CD4-positive, alpha-beta T cell treated with Interleukin-15 for 1 hour (primary cell): ENCODE measurements around the gene RIC3.

ENCODE experiments used
- DNase-seq: peaks from one replicate; pipeline ENCODE4 v3.0.0-alpha.2; 2020

Gene RIC3

GRCh38 chr11:8102296-8102915 is 66.4 kb downstream of the RIC3 start:
- no peak for DNase-seq

- no peak for DNase-seq
Measured at GRCh38 chr11:8101421-8101820, 67.4 kb downstream of the RIC3 start.

GRCh38 chr11:8100605-8101004 is 68.2 kb downstream of the RIC3 start:
- no peak for DNase-seq

GRCh38 chr11:8100158-8100557 is 68.7 kb downstream of the RIC3 start:
- DNase-seq = no peak

GRCh38 chr11:8099291-8099899 is 69.4 kb downstream of the RIC3 start:
- peak; percentile 55 for DNase-seq

GRCh38 chr11:8098879-8099278 is 69.9 kb downstream of the RIC3 start:
- no peak for DNase-seq

- no peak for DNase-seq
Measured at GRCh38 chr11:8098361-8098760, 70.5 kb downstream of the RIC3 start.

GRCh38 chr11:8097926-8098325 is 70.9 kb downstream of the RIC3 start:
- no peak for DNase-seq

- no peak for DNase-seq
Measured at GRCh38 chr11:8097468-8097867, 71.4 kb downstream of the RIC3 start.

GRCh38 chr11:8097062-8097461 is 71.8 kb downstream of the RIC3 start:
- no peak for DNase-seq

GRCh38 chr11:8096575-8096974 is 72.2 kb downstream of the RIC3 start:
- no peak for DNase-seq

- DNase-seq = no peak
Measured at GRCh38 chr11:8095806-8096522, 72.9 kb downstream of the RIC3 start.

- no peak for DNase-seq
Measured at GRCh38 chr11:8095371-8095770, 73.5 kb downstream of the RIC3 start.

- DNase-seq = no peak
Measured at GRCh38 chr11:8094656-8095055, 74.2 kb downstream of the RIC3 start.

GRCh38 chr11:8093931-8094575 is 74.8 kb downstream of the RIC3 start:
- DNase-seq = no peak

GRCh38 chr11:8092587-8093424 is 76.0 kb downstream of the RIC3 start:
- DNase-seq = no peak

- DNase-seq = no peak
Measured at GRCh38 chr11:8091721-8092120, 77.1 kb downstream of the RIC3 start.

- no peak for DNase-seq
Measured at GRCh38 chr11:8090756-8091155, 78.1 kb downstream of the RIC3 start.

GRCh38 chr11:8089791-8090510 is 78.9 kb downstream of the RIC3 start:
- no peak for DNase-seq

GRCh38 chr11:8087756-8088155 is 81.1 kb downstream of the RIC3 start:
- no peak for DNase-seq

GRCh38 chr11:8087185-8087584 is 81.6 kb downstream of the RIC3 start:
- no peak for DNase-seq

- DNase-seq = no peak
Measured at GRCh38 chr11:8086571-8086970, 82.3 kb downstream of the RIC3 start.
